GM19025 (cell line): ENCODE data around the gene MMP15.

Source experiments
- ATAC-seq: cut with Tn5 transposase; IDR thresholded peaks from one replicate; pipeline ENCODE4 v1.9.1; 2021; ENCODE audit warnings: mild to moderate bottlenecking, low read depth, moderate library complexity; ENCODE audit not compliant: unreplicated experiment

The MMP15 gene

GRCh38 chr16:58031016-58031800, 5.7 kb downstream of the MMP15 start:
- no peak for ATAC-seq

- ATAC-seq = no peak
Observed at GRCh38 chr16:58032710-58033293, 7.2 kb downstream of the MMP15 start.

GRCh38 chr16:58034128-58034685, 8.7 kb downstream of the MMP15 start:
- no peak for ATAC-seq

GRCh38 chr16:58034774-58035173, 9.2 kb downstream of the MMP15 start:
- ATAC-seq = no peak

GRCh38 chr16:58035356-58036170, 10.0 kb downstream of the MMP15 start:
- ATAC-seq = no peak

- ATAC-seq = no peak
Observed at GRCh38 chr16:58036943-58037342, 11.4 kb downstream of the MMP15 start.

GRCh38 chr16:58037365-58038057, 12.0 kb downstream of the MMP15 start:
- ATAC-seq = no peak

- no peak for ATAC-seq
Observed at GRCh38 chr16:58038219-58038641, 12.7 kb downstream of the MMP15 start.

GRCh38 chr16:58039829-58040495, 14.4 kb downstream of the MMP15 start:
- no peak for ATAC-seq

GRCh38 chr16:58040496-58040846, 14.9 kb downstream of the MMP15 start:
- ATAC-seq = no peak

- no peak for ATAC-seq
Observed at GRCh38 chr16:58040945-58041627, 15.5 kb downstream of the MMP15 start.

- ATAC-seq = no peak
Observed at GRCh38 chr16:58041628-58041955, 16.0 kb downstream of the MMP15 start.

GRCh38 chr16:58042001-58042885, 16.7 kb downstream of the MMP15 start:
- ATAC-seq = no peak

- no peak for ATAC-seq
Observed at GRCh38 chr16:58042886-58043515, 17.4 kb downstream of the MMP15 start.

GRCh38 chr16:58043571-58044155, 18.1 kb downstream of the MMP15 start:
- no peak for ATAC-seq

GRCh38 chr16:58044266-58045019, 18.9 kb downstream of the MMP15 start:
- ATAC-seq = no peak

GRCh38 chr16:58045096-58045495, 19.5 kb downstream of the MMP15 start:
- no peak for ATAC-seq
